22Rv1 (cell line): ENCODE data around the gene SIGLEC15.

Source experiments
- ZFX ChIP-seq: fragments of 450-650 bp; IDR thresholded peaks from 2 replicates; pipeline ENCODE4 v1.6.1; 2017; ENCODE audit warnings: antibody characterized with exemption, borderline replicate concordance
- TF ChIP-seq, protein P1 (sequence below): fragments of 450-650 bp; IDR thresholded peaks from 2 replicates; pipeline ENCODE4 v1.5.1; 2017; ENCODE audit warnings: mild to moderate bottlenecking

DNA sequence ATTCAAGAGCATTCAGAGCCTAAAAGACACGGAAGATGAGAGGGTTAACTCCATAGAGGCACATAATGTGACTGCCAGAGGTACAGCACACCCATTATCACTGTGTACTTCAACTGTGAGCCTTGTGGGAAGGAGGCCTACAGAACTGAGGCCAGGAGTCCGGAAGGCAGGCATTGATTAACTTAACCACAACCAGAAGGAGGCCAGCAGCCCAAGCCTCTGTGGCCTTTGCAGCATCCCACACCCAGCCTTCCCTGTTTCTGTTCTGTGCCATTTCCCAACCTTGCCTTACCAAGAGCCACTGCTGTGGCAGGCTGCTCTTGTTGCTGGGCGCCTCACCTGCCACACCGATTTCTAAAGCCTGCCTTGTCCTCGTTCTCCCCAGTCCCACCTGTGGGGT, 27.2 kb downstream of the SIGLEC15 start:
- TF ChIP-seq, protein P1, sequence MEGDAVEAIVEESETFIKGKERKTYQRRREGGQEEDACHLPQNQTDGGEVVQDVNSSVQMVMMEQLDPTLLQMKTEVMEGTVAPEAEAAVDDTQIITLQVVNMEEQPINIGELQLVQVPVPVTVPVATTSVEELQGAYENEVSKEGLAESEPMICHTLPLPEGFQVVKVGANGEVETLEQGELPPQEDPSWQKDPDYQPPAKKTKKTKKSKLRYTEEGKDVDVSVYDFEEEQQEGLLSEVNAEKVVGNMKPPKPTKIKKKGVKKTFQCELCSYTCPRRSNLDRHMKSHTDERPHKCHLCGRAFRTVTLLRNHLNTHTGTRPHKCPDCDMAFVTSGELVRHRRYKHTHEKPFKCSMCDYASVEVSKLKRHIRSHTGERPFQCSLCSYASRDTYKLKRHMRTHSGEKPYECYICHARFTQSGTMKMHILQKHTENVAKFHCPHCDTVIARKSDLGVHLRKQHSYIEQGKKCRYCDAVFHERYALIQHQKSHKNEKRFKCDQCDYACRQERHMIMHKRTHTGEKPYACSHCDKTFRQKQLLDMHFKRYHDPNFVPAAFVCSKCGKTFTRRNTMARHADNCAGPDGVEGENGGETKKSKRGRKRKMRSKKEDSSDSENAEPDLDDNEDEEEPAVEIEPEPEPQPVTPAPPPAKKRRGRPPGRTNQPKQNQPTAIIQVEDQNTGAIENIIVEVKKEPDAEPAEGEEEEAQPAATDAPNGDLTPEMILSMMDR = no peak
- TF ChIP-seq ZFX = no peak
